MM.1S (cell line): ENCODE results near the gene UGT1A7.
"Not testable (repeated sequence)": the region's sequence is repeated elsewhere in the genome, so short reads cannot be mapped to it uniquely, and the experiment has no call there.

Experiments
- DNase-seq: peaks from one replicate; pipeline ENCODE4 v3.0.0-alpha.2; 2015
- H2AFZ ChIP-seq: fragments of 300-600 bp; sonication (generic); 2 replicates; pipeline ENCODE4 v1.6.0; 2016; ENCODE audit warnings: antibody characterized with exemption, low read length
- H3F3A ChIP-seq: fragments of 300-600 bp; sonication (generic); 2 replicates; pipeline ENCODE4 v1.6.1; 2016; ENCODE audit warnings: mild to moderate bottlenecking, antibody characterized with exemption, low read length, moderate library complexity, mixed read lengths; ENCODE audit not compliant: insufficient read depth
- H3K27ac ChIP-seq: fragments of 300-600 bp; sonication (generic); 2 replicates; pipeline ENCODE4 v1.5.1; 2016; ENCODE audit warnings: mild to moderate bottlenecking, low read length
- H3K27me3 ChIP-seq: fragments of 300-600 bp; sonication (generic); replicated peaks from 2 replicates; pipeline ENCODE4 v1.6.0; 2016; ENCODE audit warnings: low read length; ENCODE audit not compliant: insufficient read depth
- H3K36me3 ChIP-seq: fragments of 300-600 bp; sonication (generic); replicated peaks from 2 replicates; pipeline ENCODE4 v1.6.1; 2016; ENCODE audit warnings: mild to moderate bottlenecking, low read length, mixed read lengths; ENCODE audit not compliant: insufficient read depth
- H3K4me1 ChIP-seq: fragments of 300-600 bp; sonication (generic); 2 replicates; pipeline ENCODE4 v1.6.1; 2016; ENCODE audit warnings: low read length, mixed read lengths
- H3K4me2 ChIP-seq: fragments of 300-600 bp; sonication (generic); 2 replicates; pipeline ENCODE4 v1.6.0; 2016; ENCODE audit warnings: low read depth, low read length
- H3K4me3 ChIP-seq: fragments of 300-600 bp; sonication (generic); 2 replicates; pipeline ENCODE4 v1.5.1; 2016; ENCODE audit warnings: low read length, mixed read lengths
- H3K79me2 ChIP-seq: fragments of 300-600 bp; sonication (generic); 2 replicates; pipeline ENCODE4 v1.6.1; 2016; ENCODE audit warnings: mixed run types, low read length, mixed read lengths
- H3K9ac ChIP-seq: fragments of 300-600 bp; sonication (generic); 2 replicates; pipeline ENCODE4 v1.6.1; 2016; ENCODE audit warnings: low read length, mixed read lengths
- H3K9me2 ChIP-seq: fragments of 300-600 bp; sonication (generic); replicated peaks from 2 replicates; pipeline ENCODE4 v1.6.1; 2016; ENCODE audit warnings: mild to moderate bottlenecking, low read length, mixed read lengths; ENCODE audit not compliant: insufficient read depth
- H3K9me3 ChIP-seq: fragments of 300-600 bp; sonication (generic); replicated peaks from 2 replicates; pipeline ENCODE4 v1.6.1; 2016; ENCODE audit warnings: mild to moderate bottlenecking, low read length, mixed read lengths; ENCODE audit not compliant: insufficient read depth
- H4K20me1 ChIP-seq: fragments of 300-600 bp; sonication (generic); 2 replicates; pipeline ENCODE4 v1.6.1; 2016; ENCODE audit warnings: mild to moderate bottlenecking, low read length, moderate library complexity, mixed read lengths; ENCODE audit not compliant: insufficient read depth
- EZH2 ChIP-seq: fragments of 300-600 bp; sonication (generic); optimal IDR thresholded peaks from 2 replicates; pipeline ENCODE3; 2017; ENCODE audit warnings: low read depth, mild to moderate bottlenecking, antibody characterized with exemption, low read length, mixed read lengths
- EZH2phosphoT487 ChIP-seq: fragments of 300-600 bp; sonication (generic); IDR thresholded peaks from 2 replicates; pipeline ENCODE4 v1.6.1; 2018; ENCODE audit warnings: antibody characterized with exemption, low read length
- TF ChIP-seq, protein P1 (sequence below): fragments of 300-600 bp; sonication (generic); IDR thresholded peaks from 2 replicates; pipeline ENCODE4 v1.5.1; 2016; ENCODE audit warnings: antibody characterized with exemption, low read length, mixed read lengths

Gene UGT1A7

DNA sequence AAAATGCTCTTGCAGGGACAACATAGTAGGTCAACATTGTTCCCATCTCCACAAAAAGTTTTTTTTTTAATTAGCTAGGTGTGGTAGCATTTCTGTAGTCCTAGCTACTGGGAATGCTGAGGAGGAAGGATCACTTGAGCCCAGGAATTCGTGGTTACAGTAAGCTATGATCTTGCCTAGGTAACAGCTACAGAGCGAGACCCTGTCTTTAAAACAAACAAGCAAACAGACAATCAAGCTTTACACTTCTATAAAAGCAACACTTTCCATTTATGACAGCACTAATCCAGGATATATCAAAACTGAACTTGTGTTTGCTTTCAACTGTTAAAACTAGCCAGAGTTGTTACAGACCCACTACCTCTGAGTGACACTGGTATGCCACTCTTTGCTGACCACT lies 59.2 kb downstream of the UGT1A7 start:
- no peaks in the 10 kb centered on the region for H3K4me1 ChIP-seq
- H3K9ac ChIP-seq: no peak overlapping the region
- no peaks in the 10 kb centered on the region for H3F3A ChIP-seq
- H3K27ac ChIP-seq: no peak overlapping the region
- no peak for DNase-seq
- no peaks in the 10 kb centered on the region for H4K20me1 ChIP-seq
- TF ChIP-seq EZH2: no peak
- TF ChIP-seq EZH2phosphoT487: no peak
- TF ChIP-seq, protein P1, sequence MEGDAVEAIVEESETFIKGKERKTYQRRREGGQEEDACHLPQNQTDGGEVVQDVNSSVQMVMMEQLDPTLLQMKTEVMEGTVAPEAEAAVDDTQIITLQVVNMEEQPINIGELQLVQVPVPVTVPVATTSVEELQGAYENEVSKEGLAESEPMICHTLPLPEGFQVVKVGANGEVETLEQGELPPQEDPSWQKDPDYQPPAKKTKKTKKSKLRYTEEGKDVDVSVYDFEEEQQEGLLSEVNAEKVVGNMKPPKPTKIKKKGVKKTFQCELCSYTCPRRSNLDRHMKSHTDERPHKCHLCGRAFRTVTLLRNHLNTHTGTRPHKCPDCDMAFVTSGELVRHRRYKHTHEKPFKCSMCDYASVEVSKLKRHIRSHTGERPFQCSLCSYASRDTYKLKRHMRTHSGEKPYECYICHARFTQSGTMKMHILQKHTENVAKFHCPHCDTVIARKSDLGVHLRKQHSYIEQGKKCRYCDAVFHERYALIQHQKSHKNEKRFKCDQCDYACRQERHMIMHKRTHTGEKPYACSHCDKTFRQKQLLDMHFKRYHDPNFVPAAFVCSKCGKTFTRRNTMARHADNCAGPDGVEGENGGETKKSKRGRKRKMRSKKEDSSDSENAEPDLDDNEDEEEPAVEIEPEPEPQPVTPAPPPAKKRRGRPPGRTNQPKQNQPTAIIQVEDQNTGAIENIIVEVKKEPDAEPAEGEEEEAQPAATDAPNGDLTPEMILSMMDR: no peak
- no peak overlapping the region for H3K4me3 ChIP-seq
- H3K4me2 ChIP-seq: no peak overlapping the region
- H3K79me2 ChIP-seq: no peaks in the 10 kb centered on the region
- no peaks in the 10 kb centered on the region for H3K9me2 ChIP-seq
- no peaks in the 10 kb centered on the region for H3K9me3 ChIP-seq
- H3K36me3 ChIP-seq: no peaks in the 10 kb centered on the region
- no peaks in the 10 kb centered on the region for H3K27me3 ChIP-seq
- no peak overlapping the region for H2AFZ ChIP-seq

DNA sequence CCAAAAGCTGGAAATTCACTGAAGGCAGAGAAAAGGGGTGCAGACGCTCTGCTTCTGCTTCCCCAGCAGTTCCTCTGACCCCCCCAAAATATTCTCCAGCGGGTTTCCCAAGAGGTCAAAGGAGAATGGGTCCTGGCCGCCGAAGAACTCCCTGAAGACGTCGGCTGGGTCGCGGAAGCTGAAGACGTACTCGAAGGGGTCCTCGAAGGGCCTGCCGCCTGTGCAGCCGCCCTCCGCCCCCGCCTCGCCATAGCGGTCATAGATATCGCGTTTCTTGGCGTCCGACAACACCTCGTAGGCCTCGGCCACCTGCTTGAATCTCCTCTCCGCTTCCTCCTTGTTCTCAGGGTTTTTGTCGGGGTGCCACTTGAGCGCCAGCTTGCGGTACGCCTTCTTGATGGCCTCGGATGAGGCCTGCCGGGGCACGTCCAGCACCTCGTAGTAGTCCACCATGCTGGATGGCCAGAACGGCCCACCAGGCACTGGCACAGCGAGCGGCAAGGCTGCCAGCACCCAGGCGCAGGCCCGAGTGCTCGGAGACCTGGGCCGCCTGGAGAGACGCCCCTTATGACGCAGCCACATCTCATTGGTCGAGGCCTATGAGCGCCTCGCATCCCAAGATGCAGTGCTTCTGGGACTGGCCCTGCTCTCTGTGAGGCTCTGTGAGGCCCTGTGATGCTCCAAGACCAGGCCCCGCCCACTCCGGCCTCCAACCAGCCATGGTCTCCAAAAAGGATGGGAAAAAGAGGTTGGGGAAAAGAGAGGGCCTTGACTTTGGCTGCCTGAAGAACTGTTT lies 62.0 kb downstream of the UGT1A7 start:
- DNase-seq: no peak
- no peak overlapping the region for H3K9ac ChIP-seq
- TF ChIP-seq EZH2: no peak
- TF ChIP-seq EZH2phosphoT487: no peak
- TF ChIP-seq, protein P1: no peak

DNA sequence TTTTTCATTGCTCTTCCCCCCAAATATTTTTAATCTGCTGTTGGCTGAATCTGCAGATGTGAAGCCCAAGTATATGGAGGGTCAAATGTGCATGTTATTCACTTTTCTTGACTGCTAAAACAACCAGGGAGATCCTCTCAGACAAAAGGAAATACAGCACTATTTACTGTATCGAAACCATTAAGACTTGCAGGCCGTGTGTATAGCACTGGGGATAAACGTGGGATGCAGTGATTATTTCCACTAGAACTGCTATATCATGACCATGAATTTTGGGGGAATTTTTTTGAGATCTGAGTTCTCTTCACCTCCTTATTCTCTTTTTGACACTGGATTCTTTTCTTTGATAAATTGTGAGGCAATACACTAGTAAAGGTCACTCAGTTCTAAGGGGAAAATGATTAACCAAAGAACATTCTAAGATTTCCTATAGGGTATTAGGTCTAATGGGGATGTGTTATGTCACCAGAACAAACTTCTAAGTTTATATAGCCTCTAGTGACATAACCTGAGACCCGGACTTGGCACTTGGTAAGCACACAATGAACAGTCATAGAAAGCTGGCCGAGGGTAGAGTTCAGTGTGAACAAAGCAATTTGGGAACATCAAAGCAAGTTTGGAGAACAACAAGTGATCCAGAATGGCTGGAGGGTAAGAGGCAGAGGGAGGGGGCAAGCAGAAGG lies 63.5 kb downstream of the UGT1A7 start:
- no peaks in the 10 kb centered on the region for H3K27me3 ChIP-seq
- no peak overlapping the region for H3K4me2 ChIP-seq
- H2AFZ ChIP-seq: no peak overlapping the region
- H3K4me1 ChIP-seq: no peaks in the 10 kb centered on the region
- DNase-seq: no peak
- H3K79me2 ChIP-seq: no peaks in the 10 kb centered on the region
- no peaks in the 10 kb centered on the region for H4K20me1 ChIP-seq
- H3K27ac ChIP-seq: no peak overlapping the region
- no peaks in the 10 kb centered on the region for H3K9me2 ChIP-seq
- H3K9me3 ChIP-seq: no peaks in the 10 kb centered on the region
- H3K36me3 ChIP-seq: no peaks in the 10 kb centered on the region
- H3K9ac ChIP-seq: no peak overlapping the region
- H3F3A ChIP-seq: no peaks in the 10 kb centered on the region
- H3K4me3 ChIP-seq: no peak overlapping the region
- TF ChIP-seq EZH2: no peak
- no peak for TF ChIP-seq EZH2phosphoT487
- TF ChIP-seq, protein P1: no peak

More for the DNA sequence above, 62.0 kb downstream of the UGT1A7 start:
- Histone ChIP-seq H3K79me2 (no peaks in the 10 kb centered on the region), H3K4me1 (no peaks in the 10 kb centered on the region), H3K27me3 (no peaks in the 10 kb centered on the region), H3K36me3 (no peaks in the 10 kb centered on the region), H3K9me2 (no peaks in the 10 kb centered on the region), H2AFZ (no peak overlapping the region), H3F3A (no peaks in the 10 kb centered on the region), H4K20me1 (no peaks in the 10 kb centered on the region), H3K4me2 (no peak overlapping the region), H3K4me3 (no peak overlapping the region), H3K27ac (no peak overlapping the region), H3K9me3 (no peaks in the 10 kb centered on the region)

DNA sequence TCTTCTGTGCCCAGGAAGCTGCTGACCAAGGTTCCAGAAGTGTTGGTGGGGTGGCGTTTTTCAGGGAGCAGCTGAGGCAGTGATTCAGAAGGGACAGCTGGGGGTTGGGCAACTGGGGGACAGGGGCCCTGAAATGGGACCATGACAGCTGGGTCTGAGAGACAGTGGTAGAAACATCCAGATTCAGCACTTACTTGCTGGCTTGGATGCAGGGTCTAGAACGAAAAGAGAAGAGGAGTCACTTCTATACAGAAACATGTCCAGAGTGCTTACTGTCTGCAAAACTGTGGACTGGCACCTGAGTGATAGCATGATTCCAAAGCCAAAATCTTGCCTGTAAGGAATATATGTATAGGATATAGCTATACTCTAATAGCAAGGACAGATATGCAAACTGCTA lies 64.1 kb downstream of the UGT1A7 start:
- not testable (repeated sequence) for H3K9me2 ChIP-seq, H3K27me3 ChIP-seq, H3K4me3 ChIP-seq, H3K4me2 ChIP-seq, H3K36me3 ChIP-seq, DNase-seq, H3K9me3 ChIP-seq, H3K27ac ChIP-seq, H3F3A ChIP-seq, H2AFZ ChIP-seq, H3K9ac ChIP-seq, H3K79me2 ChIP-seq, H4K20me1 ChIP-seq, H3K4me1 ChIP-seq
